TTC549 (cell line): ENCODE data around the gene FKBP14.

ENCODE experiments used
- FAIRE-seq: peaks from 2 replicates; lab custom pipeline; 2012; peaks lifted over from hg19 to GRCh38; lab: Jason Lieb, UNC

Gene FKBP14

GRCh38 chr7:30032310-30033125 is 6.0 kb upstream of the FKBP14 start:
- no peak for FAIRE-seq

DNA sequence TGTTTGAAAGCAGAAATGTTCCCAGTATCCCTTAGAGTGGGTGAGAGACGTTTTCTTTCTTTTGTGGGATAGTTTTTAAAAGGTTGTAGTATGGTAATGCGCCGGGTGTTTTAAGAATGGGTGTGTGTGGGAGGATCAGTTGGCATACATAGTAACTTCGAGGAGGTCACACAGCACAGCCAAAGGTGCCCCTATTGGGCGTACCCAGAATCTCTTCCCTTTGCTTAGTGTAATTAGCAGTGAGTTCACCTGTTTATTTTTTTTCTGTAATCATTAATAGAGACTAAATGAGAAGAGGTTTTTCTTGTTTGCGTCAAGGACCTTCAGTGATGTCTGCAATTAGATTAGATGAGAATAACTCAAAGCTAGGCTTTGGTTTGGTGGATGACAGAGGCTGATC is 3.2 kb upstream of the FKBP14 start:
- no peak for FAIRE-seq

- FAIRE-seq: no peak
These were observed 2.5 kb upstream of the FKBP14 start for GRCh38 chr7:30028749-30029635.

DNA sequence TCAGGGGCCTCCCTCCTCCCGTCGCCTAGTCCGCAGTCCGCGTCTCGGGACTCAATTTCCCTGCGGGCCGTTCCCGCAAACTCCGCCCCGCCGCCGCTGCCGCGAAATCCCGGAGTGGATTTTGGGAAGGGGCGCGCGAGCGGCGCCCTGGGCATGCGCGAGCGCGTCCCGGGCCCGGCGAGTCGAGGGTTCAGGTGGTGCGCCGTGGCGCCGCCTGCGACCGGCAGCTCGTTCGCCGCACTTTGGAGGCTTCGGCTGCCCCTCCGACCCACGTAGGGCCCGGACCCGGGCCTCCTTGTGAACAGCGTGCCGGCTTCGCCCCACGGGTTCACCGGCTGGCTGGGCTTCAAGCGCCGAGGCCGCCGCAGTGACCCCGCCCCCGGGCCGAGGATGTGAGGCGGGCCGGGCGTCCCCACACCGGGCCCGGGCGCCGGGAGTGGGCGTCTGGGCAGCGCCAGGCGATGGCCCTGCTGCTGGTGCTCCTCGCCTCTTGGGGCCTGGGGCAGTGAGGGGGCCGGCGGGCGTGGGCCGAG is 1.8 kb upstream of the FKBP14 start, which contains the start of gene PLEKHA8:
PLEKHA8 (plus strand) TSS at position 197 of the 533 bp plus-strand sequence. CDS start 351 bp downstream, outside the sequence.
- no peak for FAIRE-seq

DNA sequence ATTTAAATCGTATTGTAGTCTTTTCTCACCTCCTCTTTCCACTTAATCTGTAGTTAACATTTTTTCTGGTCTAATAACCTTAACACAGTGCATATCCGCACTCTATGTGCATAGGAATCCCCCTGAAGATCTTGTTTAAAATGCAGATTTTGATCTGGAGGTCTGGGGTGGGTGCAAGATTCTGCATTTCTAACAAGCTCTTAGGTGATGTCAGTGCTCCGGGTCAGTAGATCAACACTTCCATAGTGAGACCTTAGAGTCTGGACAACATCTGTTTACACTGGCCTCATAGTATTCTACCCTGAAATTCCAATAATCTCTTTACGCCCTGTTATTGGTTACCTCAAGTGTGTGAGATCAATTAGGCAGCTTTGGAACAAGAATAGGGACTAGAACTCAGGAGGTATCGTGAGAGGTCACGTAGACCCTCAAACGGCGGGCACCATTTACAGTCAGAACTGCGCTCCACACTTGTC is 1.3 kb upstream of the FKBP14 start:
- no peak for FAIRE-seq

GRCh38 chr7:30027065-30027456 is 559 bp upstream of the FKBP14 start:
- FAIRE-seq: no peak

- FAIRE-seq: no peak
These were observed 3.0 kb downstream of the FKBP14 start for GRCh38 chr7:30023524-30023923.

GRCh38 chr7:30022991-30023390 is 3.5 kb downstream of the FKBP14 start:
- no peak for FAIRE-seq

GRCh38 chr7:30020535-30020934 is 6.0 kb downstream of the FKBP14 start:
- no peak for FAIRE-seq

DNA sequence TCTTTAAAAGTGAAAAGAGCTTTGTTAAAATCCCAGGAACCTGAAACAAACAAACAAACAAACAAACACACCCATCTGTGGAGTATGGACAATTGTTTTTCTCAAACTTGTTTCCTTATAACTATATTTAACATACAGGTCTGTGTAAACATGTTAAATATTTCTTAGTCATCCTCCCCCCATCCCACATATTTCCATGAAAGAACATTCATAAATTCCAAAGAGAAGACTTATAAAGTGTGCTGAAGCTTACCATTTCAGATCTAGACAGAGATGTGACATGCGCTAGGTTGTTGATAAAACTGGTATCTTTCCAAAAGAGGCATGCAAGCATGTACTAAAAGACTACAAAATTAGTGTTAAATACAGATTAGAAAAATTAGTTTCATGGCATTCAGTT is 6.5 kb downstream of the FKBP14 start:
- FAIRE-seq: no peak

- no peak for FAIRE-seq
These were observed 7.1 kb downstream of the FKBP14 start for GRCh38 chr7:30019387-30019786.

DNA sequence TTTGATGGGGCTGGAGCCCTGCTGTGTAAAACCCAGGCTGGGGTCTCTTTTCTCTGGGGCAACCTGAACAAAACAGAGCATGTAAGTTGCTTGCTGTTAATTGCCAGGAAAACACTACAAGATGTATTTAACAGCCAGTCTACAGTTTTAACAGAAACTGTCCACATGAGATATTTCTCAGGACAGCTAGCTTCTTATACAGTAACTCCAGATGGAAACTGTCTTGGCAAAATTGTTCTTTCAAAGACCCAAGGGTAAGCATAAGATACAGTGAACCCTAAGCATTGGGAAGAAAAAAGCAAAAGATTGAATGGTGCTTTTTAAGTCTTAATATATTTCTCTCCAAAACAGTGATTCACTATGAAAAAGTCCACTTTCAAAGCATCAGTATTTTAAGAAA is 8.1 kb downstream of the FKBP14 start:
- FAIRE-seq: no peak

DNA sequence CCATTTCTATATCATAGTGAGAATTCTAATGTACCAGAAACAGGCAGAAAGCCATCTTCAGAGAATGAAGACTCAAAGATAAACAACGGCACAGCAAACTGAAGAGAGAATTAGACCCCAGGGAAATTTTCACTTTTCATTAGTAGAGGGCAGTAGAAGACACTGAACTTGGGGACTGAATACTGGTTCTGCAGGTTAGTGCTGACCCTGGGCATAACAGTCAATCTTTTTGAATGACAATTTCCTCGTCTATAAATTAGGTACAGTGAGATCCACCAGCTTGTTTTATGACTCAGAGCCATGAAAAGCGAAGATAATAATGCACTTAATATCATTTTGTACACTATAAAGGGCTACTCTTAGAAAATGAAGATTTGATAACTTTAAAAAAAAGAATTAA is 13.7 kb downstream of the FKBP14 start:
- no peak for FAIRE-seq

- FAIRE-seq: no peak
These were observed 16.5 kb downstream of the FKBP14 start for GRCh38 chr7:30010021-30010420.

GRCh38 chr7:30005464-30005863 is 21.0 kb downstream of the FKBP14 start:
- FAIRE-seq: no peak

DNA sequence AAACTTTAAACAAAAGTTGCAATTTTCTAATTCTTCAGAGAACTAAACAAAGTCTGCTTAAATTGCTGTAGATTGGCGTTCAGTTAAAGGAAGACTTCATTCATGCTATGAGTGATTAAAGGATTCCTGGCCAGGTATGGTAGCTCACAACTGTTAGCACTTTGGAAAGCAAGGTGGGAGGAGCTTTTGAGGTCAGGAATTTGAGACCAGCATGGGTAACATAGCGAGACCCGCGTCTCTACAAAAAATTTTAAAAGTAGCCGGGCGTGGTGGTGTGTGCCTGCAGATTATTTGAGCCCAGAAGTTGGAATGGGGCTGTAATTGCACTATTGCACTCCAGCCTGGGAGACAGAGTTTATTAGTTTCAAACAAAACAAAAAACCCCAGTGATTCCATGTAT is 23.4 kb downstream of the FKBP14 start:
- no peak for FAIRE-seq

GRCh38 chr7:30001998-30002397 is 24.5 kb downstream of the FKBP14 start:
- no peak for FAIRE-seq

- no peak for FAIRE-seq
These were observed 28.0 kb downstream of the FKBP14 start for GRCh38 chr7:29998489-29998888.

GRCh38 chr7:29996321-29996720 is 30.2 kb downstream of the FKBP14 start:
- no peak for FAIRE-seq

DNA sequence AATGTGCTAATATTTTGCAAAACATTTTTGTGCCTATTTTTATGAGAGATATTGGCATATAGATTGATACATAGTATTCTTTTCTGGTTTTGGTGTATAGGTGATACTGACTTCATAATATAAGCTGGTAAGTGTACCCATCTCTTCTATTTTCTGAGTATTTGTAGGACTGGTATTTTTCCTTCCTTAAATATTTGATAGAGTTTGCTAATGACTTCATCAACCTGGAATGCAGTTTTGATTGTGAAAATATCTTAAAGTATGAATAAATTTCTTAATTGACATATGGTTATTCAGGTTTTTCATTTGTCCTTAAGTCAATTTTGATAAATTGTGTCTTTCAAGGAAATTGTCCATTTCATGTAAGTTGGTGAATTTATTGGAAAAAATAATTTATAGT is 30.9 kb downstream of the FKBP14 start:
- FAIRE-seq: no peak

DNA sequence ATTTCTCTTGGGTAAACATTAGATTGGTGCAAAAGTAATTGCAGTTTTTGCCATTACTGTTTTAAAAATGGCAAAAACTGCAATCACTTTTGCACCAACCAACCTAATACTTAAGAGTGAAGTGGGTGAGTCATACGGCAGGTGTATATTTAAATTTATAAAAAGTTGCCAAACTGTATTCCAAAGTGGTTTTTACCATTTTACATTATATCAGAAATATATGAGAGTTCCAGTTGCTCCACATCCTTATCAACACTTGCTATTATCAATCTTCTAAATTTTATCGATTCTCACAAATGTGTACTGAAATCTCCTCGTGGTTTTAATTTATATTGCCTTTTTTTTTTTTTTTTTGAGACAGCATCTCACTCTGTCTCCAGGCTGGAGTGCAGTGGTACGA is 33.4 kb downstream of the FKBP14 start:
- FAIRE-seq: no peak

- FAIRE-seq: no peak
These were observed 34.6 kb downstream of the FKBP14 start for GRCh38 chr7:29991937-29992336.

- no peak for FAIRE-seq
These were observed 35.6 kb downstream of the FKBP14 start for GRCh38 chr7:29990931-29991330.
